Body of pancreas (tissue), 4 donors: ENCODE measurements around the gene RAET1E. TPM values are rescaled to one million over a fixed set of nuclear protein-coding genes. Genes with fewer than 3 reads are reported as not detected.
"Not testable (repeated sequence)": the region's sequence is repeated elsewhere in the genome, so short reads cannot be mapped to it uniquely, and the experiment has no call there.

Source experiments
- ATAC-seq: fragments of 150-250 bp; one replicate; pipeline ENCODE4 v1.9.1; 2016
- DNase-seq, 4 donors: peaks; one replicate each; pipeline ENCODE4 v3.0.0-alpha.2; 2019
- H3K27ac ChIP-seq, 4 donors: fragments of 200-600 bp; sonication (generic); 1 replicate in 3 of 4; 2 replicates in 1 of 4; pipeline versions ENCODE4 v1.5.1 to v1.6.1; 2016 to 2019; ENCODE audit warnings: mild to moderate bottlenecking in 1 of 4, mixed read lengths in 1 of 4, moderate library complexity in 1 of 4
- H3K27me3 ChIP-seq, 2 donors: fragments of 200-600 bp; sonication (generic); one replicate each; pipeline ENCODE4 v1.6.0; 2016; ENCODE audit warnings: mild to moderate bottlenecking in 1 of 2
- H3K36me3 ChIP-seq, 2 donors: fragments of 200-600 bp; sonication (generic); replicated peaks in 1 of 2; 2 replicates each; pipeline ENCODE4 v1.5.1; 2016; ENCODE audit warnings: low read depth in 2 of 2; ENCODE audit not compliant: insufficient read depth in 1 of 2
- H3K4me1 ChIP-seq: fragments of 200-600 bp; sonication (generic); one replicate; pipeline ENCODE4 v1.6.0; 2016
- H3K4me3 ChIP-seq, 2 donors: fragments of 200-600 bp; sonication (generic); 1 replicate in 1 of 2; 2 replicates in 1 of 2; pipeline ENCODE4 v1.5.1; 2016 to 2019
- H3K9me3 ChIP-seq, 3 donors: fragments of 200-600 bp; sonication (generic); 1 replicate in 2 of 3; 2 replicates in 1 of 3; pipeline ENCODE4 v1.5.1; 2016
- POLR2A ChIP-seq, 3 donors: fragments of 450-650 bp; IDR thresholded peaks; one replicate each; pipeline ENCODE4 v1.6.1; 2016; ENCODE audit warnings: antibody characterized with exemption in 3 of 3, mild to moderate bottlenecking in 2 of 3
- WGBS, 2 donors: methylation state at CpG; one replicate each; pipeline ENCODE4 v1.1.5; 2017; 5-methylcytosine and 5-hydroxymethylcytosine counted together
- intact Hi-C: fragments of 100-400 bp; cut with DNase I; formaldehyde crosslinking; loops from one replicate; pipeline ENCODE4 v1.15.1; 2023
- total RNA-seq, 2 donors: library from RNA; depleted of rRNA; stranded (reverse); fragments of >200 nt; gene quantifications; one replicate each; pipeline ENCODE4 v1.1.0, GENCODE V29; 2016
- TF ChIP-seq, protein P1 (sequence below), 7 experiments: fragments of 450-650 bp in 4 of 7; fragments of 200-600 bp in 3 of 7; sonication (generic) in 3 of 7; IDR thresholded peaks; one replicate each; pipeline ENCODE4 v1.5.1; 2016 to 2019; ENCODE audit warnings: antibody characterized with exemption in 7 of 7

Gene RAET1E
- total RNA-seq, 2 donors from 2014 or later = not detected

DNA sequence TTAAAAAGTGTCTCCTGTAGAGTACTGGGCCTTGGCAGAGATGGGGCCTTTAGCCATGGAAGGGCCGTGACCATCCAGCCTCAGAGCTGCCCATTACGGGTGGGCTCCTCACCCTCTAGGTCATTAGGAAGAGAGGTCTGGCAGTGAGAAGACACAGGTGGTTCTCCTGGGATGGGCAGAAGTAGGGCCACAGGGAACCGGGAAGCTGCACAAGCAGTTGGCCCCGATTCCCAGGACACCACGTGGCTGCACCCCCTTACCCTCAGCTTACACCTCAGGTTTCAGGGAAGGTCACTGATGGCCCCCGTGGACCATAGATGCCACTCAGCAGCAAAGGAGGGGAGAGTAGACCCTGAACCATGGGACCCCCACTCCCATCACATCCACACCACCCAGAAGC lies 23.4 kb upstream of the RAET1E start:
- intact Hi-C loops = loop anchor here (5.0 to 10.0 kb wide), 2 partner anchors 84 to 197 kb away; no protein-coding TSS in a partner anchor
- H3K27me3 ChIP-seq = no peaks in the 10 kb centered on the region
- ATAC-seq (no peak), DNase-seq (no peak)
- H3K4me3 ChIP-seq = no peak overlapping the region
- no peaks in the 10 kb centered on the region for H3K9me3 ChIP-seq
- TF ChIP-seq POLR2A (IDR thresholded peaks at IDR 0.05) = no peak
- TF ChIP-seq, protein P1, sequence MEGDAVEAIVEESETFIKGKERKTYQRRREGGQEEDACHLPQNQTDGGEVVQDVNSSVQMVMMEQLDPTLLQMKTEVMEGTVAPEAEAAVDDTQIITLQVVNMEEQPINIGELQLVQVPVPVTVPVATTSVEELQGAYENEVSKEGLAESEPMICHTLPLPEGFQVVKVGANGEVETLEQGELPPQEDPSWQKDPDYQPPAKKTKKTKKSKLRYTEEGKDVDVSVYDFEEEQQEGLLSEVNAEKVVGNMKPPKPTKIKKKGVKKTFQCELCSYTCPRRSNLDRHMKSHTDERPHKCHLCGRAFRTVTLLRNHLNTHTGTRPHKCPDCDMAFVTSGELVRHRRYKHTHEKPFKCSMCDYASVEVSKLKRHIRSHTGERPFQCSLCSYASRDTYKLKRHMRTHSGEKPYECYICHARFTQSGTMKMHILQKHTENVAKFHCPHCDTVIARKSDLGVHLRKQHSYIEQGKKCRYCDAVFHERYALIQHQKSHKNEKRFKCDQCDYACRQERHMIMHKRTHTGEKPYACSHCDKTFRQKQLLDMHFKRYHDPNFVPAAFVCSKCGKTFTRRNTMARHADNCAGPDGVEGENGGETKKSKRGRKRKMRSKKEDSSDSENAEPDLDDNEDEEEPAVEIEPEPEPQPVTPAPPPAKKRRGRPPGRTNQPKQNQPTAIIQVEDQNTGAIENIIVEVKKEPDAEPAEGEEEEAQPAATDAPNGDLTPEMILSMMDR (IDR thresholded peaks at IDR 0.05) = no peak
- H3K27ac ChIP-seq = no peak overlapping the region
- WGBS, 2 donors = 82 to 83% methylated on average over 6 of the region's 6 CpGs
- H3K4me1 ChIP-seq = peaks cover 27% of the 10 kb centered on the region
- H3K36me3 ChIP-seq = no peaks in the 10 kb centered on the region

DNA sequence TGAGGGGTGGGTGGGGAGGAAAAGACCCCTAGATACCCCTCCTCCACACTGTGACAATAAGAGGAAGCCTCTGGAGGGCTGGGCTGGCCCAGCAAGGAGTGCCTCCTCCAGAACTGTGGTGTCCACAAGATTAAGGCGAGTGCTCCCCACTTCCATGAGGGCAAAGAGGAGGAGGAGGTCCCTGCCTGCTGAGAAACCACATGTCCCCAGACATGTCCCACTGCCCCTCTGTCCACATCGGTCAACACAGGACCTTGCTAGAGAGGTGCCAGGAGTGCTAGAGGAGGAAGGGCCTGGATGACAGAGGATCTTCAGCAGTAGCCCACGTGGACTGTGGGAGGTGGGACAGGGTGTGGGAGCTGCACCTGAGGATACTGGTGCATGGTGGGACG lies 21.9 kb upstream of the RAET1E start:
- 75 to 95% methylated on average over 2 to 4 of the region's 4 CpGs for WGBS, 2 donors
- no peak overlapping the region for H3K27ac ChIP-seq
- intact Hi-C loops = loop anchor here (5.0 to 10.0 kb wide), 2 partner anchors 83 to 195 kb away; no protein-coding TSS in a partner anchor
- no peak overlapping the region for H3K4me3 ChIP-seq
- H3K36me3 ChIP-seq = no peaks in the 10 kb centered on the region
- no peak for DNase-seq
- H3K27me3 ChIP-seq = no peaks in the 10 kb centered on the region
- TF ChIP-seq, protein P1 (IDR thresholded peaks at IDR 0.05) = no peak
- TF ChIP-seq POLR2A (IDR thresholded peaks at IDR 0.05) = no peak
- ATAC-seq = no peak
- no peaks in the 10 kb centered on the region for H3K9me3 ChIP-seq
- peaks cover 16% of the 10 kb centered on the region for H3K4me1 ChIP-seq

DNA sequence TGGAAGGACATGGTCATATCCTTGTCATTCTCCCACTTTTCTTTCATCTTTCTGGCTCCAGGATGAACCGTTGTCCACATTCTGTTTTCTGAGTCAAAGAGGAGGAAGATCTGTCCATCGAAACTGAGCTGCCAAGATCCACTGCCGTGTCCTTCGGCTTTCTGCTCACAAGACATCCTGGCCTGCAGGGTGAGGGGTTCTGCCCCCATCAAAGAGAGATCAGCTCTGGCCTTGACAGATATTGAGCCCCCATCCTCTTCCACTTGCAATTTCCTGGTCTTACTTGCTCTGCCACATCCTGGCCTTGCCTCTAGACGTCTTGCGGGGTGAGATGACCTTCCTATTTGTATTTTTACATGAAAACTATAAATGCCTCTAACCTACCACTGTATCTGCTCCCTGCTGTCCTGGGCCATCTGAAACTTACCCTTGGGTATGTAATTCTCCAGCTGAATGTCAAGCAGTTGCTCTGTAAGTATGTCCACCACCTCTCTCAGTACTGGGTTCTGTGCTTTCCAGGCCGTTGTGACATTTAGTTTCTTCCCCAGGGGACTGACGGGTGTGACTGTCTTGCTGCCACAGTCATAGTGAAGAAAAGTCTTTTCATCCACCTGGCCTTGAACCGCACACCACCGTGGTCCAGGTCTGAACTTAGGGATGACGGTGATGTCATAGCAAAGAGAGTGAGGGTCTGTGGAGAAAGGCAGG lies 21.4 kb upstream of the RAET1E start:
- H3K4me3 ChIP-seq, DNase-seq, intact Hi-C loops, H3K27me3 ChIP-seq, ATAC-seq, H3K36me3 ChIP-seq, H3K9me3 ChIP-seq, H3K27ac ChIP-seq: not testable (repeated sequence)
- peaks cover 15% of the 10 kb centered on the region for H3K4me1 ChIP-seq
- WGBS, 2 donors = 62 to 72% methylated on average over 10 to 11 of the region's 11 CpGs

GRCh38 chr6:149918151-149918905 lies 20.4 kb upstream of the RAET1E start:
- 82 to 85% methylated on average over 6 of the region's 6 CpGs for WGBS, 2 donors
- TF ChIP-seq, protein P1 (IDR thresholded peaks at IDR 0.05) = no peak
- TF ChIP-seq POLR2A (IDR thresholded peaks at IDR 0.05) = no peak
- H3K9me3 ChIP-seq = no peaks in the 10 kb centered on the region
- H3K4me1 ChIP-seq = peaks cover 11% of the 10 kb centered on the region
- no peaks in the 10 kb centered on the region for H3K27me3 ChIP-seq
- H3K36me3 ChIP-seq = no peaks in the 10 kb centered on the region
- intact Hi-C loops = no loop called here
- DNase-seq (no peak), ATAC-seq (no peak)
- H3K27ac ChIP-seq = no peak overlapping the region
- no peak overlapping the region for H3K4me3 ChIP-seq

- peaks cover 5% of the 10 kb centered on the region for H3K4me1 ChIP-seq
- no peaks in the 10 kb centered on the region for H3K36me3 ChIP-seq
- no peak for TF ChIP-seq POLR2A (IDR thresholded peaks at IDR 0.05)
- TF ChIP-seq, protein P1 (IDR thresholded peaks at IDR 0.05) = no peak
- DNase-seq (no peak), ATAC-seq (no peak)
- no peaks in the 10 kb centered on the region for H3K27me3 ChIP-seq
- intact Hi-C loops = no loop called here
- no peak overlapping the region for H3K4me3 ChIP-seq
- no peak overlapping the region for H3K27ac ChIP-seq
- 94 to 95% methylated on average over 2 of the region's 2 CpGs for WGBS, 2 donors
- H3K9me3 ChIP-seq = no peaks in the 10 kb centered on the region
Measured at GRCh38 chr6:149917679-149918078, 19.8 kb upstream of the RAET1E start.
